Naive thymus-derived CD4-positive, alpha-beta T cell (primary cell): ENCODE results near the gene PRDM16. TPM values are rescaled to one million over a fixed set of nuclear protein-coding genes. Genes with fewer than 3 reads are reported as not detected.

Experiments used
- ATAC-seq: fragments of 150-1000 bp; cut with Tn5 transposase; 2 replicates; pipeline ENCODE4 v1.10.0; 2021; ENCODE audit warnings: mild to moderate bottlenecking, moderate library complexity
- CTCF ChIA-PET: fragments of 350-600 bp; sonication (Branson Sonifier 250); formaldehyde crosslinking; loops from one replicate; lab custom pipeline; 2021; ENCODE audit warnings: antibody characterized with exemption; lab: Charles Lee
- POLR2A ChIA-PET: fragments of 350-600 bp; sonication (Branson Sonifier 250); formaldehyde crosslinking; loops from one replicate; lab custom pipeline; 2021; ENCODE audit warnings: antibody characterized with exemption, inconsistent platforms; lab: Charles Lee
- DNase-seq, 9 donors: peaks; one replicate each; pipeline versions ENCODE4 v3.0.0 to v3.0.0-alpha.2; 2020 to 2022; ENCODE audit warnings: mixed read lengths in 1 of 9
- H3K27ac ChIP-seq: one replicate; pipeline ENCODE4 v1.7.0; 2013; ENCODE audit warnings: mild to moderate bottlenecking, low read depth, low read length, moderate library complexity
- H3K27me3 ChIP-seq, 2 donors: one replicate each; pipeline ENCODE4 v1.7.0; 2013; ENCODE audit warnings: low read length in 2 of 2, mild to moderate bottlenecking in 2 of 2, moderate library complexity in 2 of 2; ENCODE audit not compliant: control insufficient read depth in 2 of 2, insufficient read depth in 2 of 2
- H3K36me3 ChIP-seq, 3 experiments: 1 replicate in 2 of 3; 2 replicates in 1 of 3; pipeline ENCODE4 v1.7.0; 2013; ENCODE audit warnings: low read length in 3 of 3, mild to moderate bottlenecking in 3 of 3, moderate library complexity in 1 of 3; ENCODE audit not compliant: insufficient read depth in 3 of 3, control insufficient read depth in 2 of 3
- H3K4me1 ChIP-seq, 2 donors: one replicate each; pipeline ENCODE4 v1.7.0; 2013; ENCODE audit warnings: low read length in 2 of 2, mild to moderate bottlenecking in 2 of 2, moderate library complexity in 1 of 2; ENCODE audit not compliant: control insufficient read depth in 2 of 2, insufficient read depth in 2 of 2
- H3K4me3 ChIP-seq: 2 replicates; pipeline ENCODE4 v1.7.0; 2013; ENCODE audit warnings: mild to moderate bottlenecking, low read length
- H3K9me3 ChIP-seq, 3 experiments: 1 replicate in 2 of 3; 2 replicates in 1 of 3; pipeline ENCODE4 v1.7.0; 2013; ENCODE audit warnings: low read length in 3 of 3; ENCODE audit not compliant: control insufficient read depth in 2 of 3
- H3K27ac Mint-ChIP-seq, 9 donors: one replicate each; pipeline ENCODE4 v1.8.0; 2020 to 2022; ENCODE audit warnings: mixed read lengths in 9 of 9, mild to moderate bottlenecking in 8 of 9, moderate library complexity in 5 of 9, inconsistent platforms in 2 of 9
- H3K27me3 Mint-ChIP-seq, 5 donors: one replicate each; pipeline ENCODE4 v1.8.0; 2021 to 2022; ENCODE audit warnings: mixed read lengths in 5 of 5, mild to moderate bottlenecking in 1 of 5
- H3K36me3 Mint-ChIP-seq, 5 donors: one replicate each; pipeline ENCODE4 v1.8.0; 2020 to 2022; ENCODE audit warnings: mixed read lengths in 5 of 5, mild to moderate bottlenecking in 3 of 5, inconsistent platforms in 1 of 5
- H3K4me1 Mint-ChIP-seq, 7 donors: one replicate each; pipeline ENCODE4 v1.8.0; 2020 to 2022; ENCODE audit warnings: mixed read lengths in 7 of 7, mild to moderate bottlenecking in 3 of 7, inconsistent platforms in 1 of 7
- H3K4me3 Mint-ChIP-seq, 10 donors: one replicate each; pipeline ENCODE4 v1.8.0; 2020 to 2022; ENCODE audit warnings: mild to moderate bottlenecking in 10 of 10, mixed read lengths in 10 of 10, moderate library complexity in 6 of 10, inconsistent platforms in 2 of 10
- H3K9me3 Mint-ChIP-seq, 11 donors: one replicate each; pipeline ENCODE4 v1.8.0; 2020 to 2022; ENCODE audit warnings: mixed read lengths in 11 of 11, mild to moderate bottlenecking in 4 of 11, inconsistent platforms in 1 of 11, moderate library complexity in 1 of 11
- intact Hi-C, 2 donors: fragments of 100-400 bp; cut with micrococcal nuclease; formaldehyde crosslinking; loops; one replicate each; pipeline ENCODE4 v1.15.1; 2023
- polyA plus RNA-seq, 2 donors: library from polyadenylated mRNA; unstranded; fragments of 300-500 nt; fragmentation: Illumina TruSeq; gene quantifications; one replicate each; pipeline ENCODE4 v1.2.3, GENCODE V29; 2021
- total RNA-seq, 6 experiments: library from RNA in 5 of 6; stranded (reverse) in 5 of 6; gene quantifications; 1 replicate in 5 of 6; 2 replicates in 1 of 6; pipeline ENCODE4 v1.2.3 and lab custom pipeline; 2021 to 2026

Gene PRDM16
- total and polyA plus RNA-seq, 7 experiments from 2014 or later = 0.05 to 0.61 (median 0.36) TPM; not detected in 2

GRCh38 chr1:3331564-3331963 lies 262.6 kb downstream of the PRDM16 start:
- no peak overlapping the region for H3K27ac ChIP-seq
- H3K27me3 ChIP-seq = no peaks in the 10 kb centered on the region
- POLR2A ChIA-PET = no interaction called here
- intact Hi-C loops = no loop called here
- DNase-seq (no peak), ATAC-seq (no peak)
- Mint-ChIP-seq H3K4me3 (no peak overlapping the region), H3K27me3 (peaks cover 0 to 10% (median 6%) of the 10 kb centered on the region in 5 donors), H3K36me3 (no peaks in the 10 kb centered on the region), H3K9me3 (peaks cover 0 to 2% (median 0%) of the 10 kb centered on the region in 11 donors), H3K4me1 (peaks cover 0 to 1% (median 0%) of the 10 kb centered on the region in 7 donors), H3K27ac (no peak overlapping the region)
- no peaks in the 10 kb centered on the region for H3K36me3 ChIP-seq
- H3K9me3 ChIP-seq = peaks cover 0 to 5% (median 0%) of the 10 kb centered on the region in 3 experiments
- H3K4me1 ChIP-seq = no peaks in the 10 kb centered on the region
- CTCF ChIA-PET = no interaction called here
- no peak overlapping the region for H3K4me3 ChIP-seq

GRCh38 chr1:3332043-3332442 lies 263.0 kb downstream of the PRDM16 start:
- CTCF ChIA-PET = no interaction called here
- peaks cover 0 to 1% (median 0%) of the 10 kb centered on the region in 7 donors for H3K4me1 Mint-ChIP-seq
- no peak overlapping the region for H3K4me3 ChIP-seq
- no peak for DNase-seq
- H3K27me3 Mint-ChIP-seq = peaks cover 0 to 9% (median 4%) of the 10 kb centered on the region in 5 donors
- no peak overlapping the region for H3K27ac Mint-ChIP-seq
- no peak overlapping the region for H3K27ac ChIP-seq
- peaks cover 0 to 10% (median 0%) of the 10 kb centered on the region in 3 experiments for H3K9me3 ChIP-seq
- H3K9me3 Mint-ChIP-seq = peaks cover 0 to 2% (median 0%) of the 10 kb centered on the region in 11 donors
- POLR2A ChIA-PET = no interaction called here
- no peaks in the 10 kb centered on the region for H3K4me1 ChIP-seq
- H3K36me3 ChIP-seq = no peaks in the 10 kb centered on the region
- H3K4me3 Mint-ChIP-seq = no peak overlapping the region
- intact Hi-C loops = no loop called here
- no peaks in the 10 kb centered on the region for H3K36me3 Mint-ChIP-seq
- ATAC-seq = no peak
- no peaks in the 10 kb centered on the region for H3K27me3 ChIP-seq

GRCh38 chr1:3332662-3333061 lies 263.7 kb downstream of the PRDM16 start:
- Histone ChIP-seq H3K4me3 (no peak overlapping the region), H3K27me3 (no peaks in the 10 kb centered on the region), H3K36me3 (no peaks in the 10 kb centered on the region), H3K4me1 (no peaks in the 10 kb centered on the region), H3K9me3 (peaks cover 0 to 10% (median 0%) of the 10 kb centered on the region in 3 experiments), H3K27ac (no peak overlapping the region)
- POLR2A ChIA-PET = no interaction called here
- Mint-ChIP-seq H3K27me3 (peaks cover 0 to 9% (median 4%) of the 10 kb centered on the region in 5 donors), H3K4me3 (no peak overlapping the region), H3K4me1 (peaks cover 0 to 1% (median 0%) of the 10 kb centered on the region in 7 donors), H3K27ac (no peak overlapping the region), H3K9me3 (peaks cover 0 to 2% (median 0%) of the 10 kb centered on the region in 11 donors), H3K36me3 (no peaks in the 10 kb centered on the region)
- no peak for ATAC-seq
- DNase-seq = no peak
- CTCF ChIA-PET = no interaction called here
- intact Hi-C loops = no loop called here

GRCh38 chr1:3333903-3334302 lies 264.9 kb downstream of the PRDM16 start:
- Histone ChIP-seq H3K9me3 (peaks cover 0 to 10% (median 0%) of the 10 kb centered on the region in 3 experiments), H3K4me3 (no peak overlapping the region), H3K36me3 (no peaks in the 10 kb centered on the region), H3K27me3 (no peaks in the 10 kb centered on the region), H3K27ac (no peak overlapping the region), H3K4me1 (no peaks in the 10 kb centered on the region)
- H3K36me3 Mint-ChIP-seq = no peaks in the 10 kb centered on the region
- peaks cover 0 to 9% (median 0%) of the 10 kb centered on the region in 5 donors for H3K27me3 Mint-ChIP-seq
- H3K27ac Mint-ChIP-seq = no peak overlapping the region
- H3K9me3 Mint-ChIP-seq = peaks cover 0 to 2% (median 0%) of the 10 kb centered on the region in 11 donors
- peaks cover 0 to 1% (median 0%) of the 10 kb centered on the region in 7 donors for H3K4me1 Mint-ChIP-seq
- intact Hi-C loops = no loop called here
- H3K4me3 Mint-ChIP-seq = no peak overlapping the region
- CTCF ChIA-PET = no interaction called here
- DNase-seq (no peak), ATAC-seq (no peak)
- POLR2A ChIA-PET = interaction anchor here (0.7 kb wide), 1 partner anchor 84 kb away, joined by 4 read pairs; no protein-coding TSS in a partner anchor

- ChIA-PET CTCF (no interaction called here), POLR2A (no interaction called here)
- no peak overlapping the region for H3K4me3 ChIP-seq
- intact Hi-C loops = no loop called here
- Mint-ChIP-seq H3K36me3 (no peaks in the 10 kb centered on the region), H3K27ac (no peak overlapping the region), H3K4me1 (peaks cover 0 to under 1% (median 0%) of the 10 kb centered on the region in 7 donors), H3K9me3 (peaks cover 0 to 2% (median 0%) of the 10 kb centered on the region in 11 donors), H3K27me3 (peaks cover 0 to 7% (median 0%) of the 10 kb centered on the region in 5 donors), H3K4me3 (no peak overlapping the region)
- H3K27ac ChIP-seq = no peak overlapping the region
- no peaks in the 10 kb centered on the region for H3K4me1 ChIP-seq
- DNase-seq (no peak), ATAC-seq (no peak)
- peaks cover 0 to 10% (median 0%) of the 10 kb centered on the region in 3 experiments for H3K9me3 ChIP-seq
- no peaks in the 10 kb centered on the region for H3K36me3 ChIP-seq
- no peaks in the 10 kb centered on the region for H3K27me3 ChIP-seq
Observed at GRCh38 chr1:3334366-3334765, 265.4 kb downstream of the PRDM16 start.

GRCh38 chr1:3335754-3336640 lies 267.0 kb downstream of the PRDM16 start:
- no peak for DNase-seq
- H3K4me1 ChIP-seq = no peaks in the 10 kb centered on the region
- intact Hi-C loops = no loop called here
- no peaks in the 10 kb centered on the region for H3K36me3 Mint-ChIP-seq
- no peak for ATAC-seq
- H3K4me3 ChIP-seq = no peak overlapping the region
- POLR2A ChIA-PET = no interaction called here
- H3K27ac ChIP-seq = no peak overlapping the region
- peaks cover 0 to 10% (median 0%) of the 10 kb centered on the region in 3 experiments for H3K9me3 ChIP-seq
- H3K27me3 ChIP-seq = no peaks in the 10 kb centered on the region
- CTCF ChIA-PET = no interaction called here
- no peaks in the 10 kb centered on the region for H3K36me3 ChIP-seq
- no peak overlapping the region for H3K4me3 Mint-ChIP-seq
- H3K27ac Mint-ChIP-seq = no peak overlapping the region
- peaks cover 0 to 2% (median 0%) of the 10 kb centered on the region in 11 donors for H3K9me3 Mint-ChIP-seq
- no peaks in the 10 kb centered on the region for H3K4me1 Mint-ChIP-seq
- H3K27me3 Mint-ChIP-seq = peaks cover 0 to 6% (median 0%) of the 10 kb centered on the region in 5 donors
